ENCODE measurements around the gene RBM15B.

The RBM15B gene, protein sequence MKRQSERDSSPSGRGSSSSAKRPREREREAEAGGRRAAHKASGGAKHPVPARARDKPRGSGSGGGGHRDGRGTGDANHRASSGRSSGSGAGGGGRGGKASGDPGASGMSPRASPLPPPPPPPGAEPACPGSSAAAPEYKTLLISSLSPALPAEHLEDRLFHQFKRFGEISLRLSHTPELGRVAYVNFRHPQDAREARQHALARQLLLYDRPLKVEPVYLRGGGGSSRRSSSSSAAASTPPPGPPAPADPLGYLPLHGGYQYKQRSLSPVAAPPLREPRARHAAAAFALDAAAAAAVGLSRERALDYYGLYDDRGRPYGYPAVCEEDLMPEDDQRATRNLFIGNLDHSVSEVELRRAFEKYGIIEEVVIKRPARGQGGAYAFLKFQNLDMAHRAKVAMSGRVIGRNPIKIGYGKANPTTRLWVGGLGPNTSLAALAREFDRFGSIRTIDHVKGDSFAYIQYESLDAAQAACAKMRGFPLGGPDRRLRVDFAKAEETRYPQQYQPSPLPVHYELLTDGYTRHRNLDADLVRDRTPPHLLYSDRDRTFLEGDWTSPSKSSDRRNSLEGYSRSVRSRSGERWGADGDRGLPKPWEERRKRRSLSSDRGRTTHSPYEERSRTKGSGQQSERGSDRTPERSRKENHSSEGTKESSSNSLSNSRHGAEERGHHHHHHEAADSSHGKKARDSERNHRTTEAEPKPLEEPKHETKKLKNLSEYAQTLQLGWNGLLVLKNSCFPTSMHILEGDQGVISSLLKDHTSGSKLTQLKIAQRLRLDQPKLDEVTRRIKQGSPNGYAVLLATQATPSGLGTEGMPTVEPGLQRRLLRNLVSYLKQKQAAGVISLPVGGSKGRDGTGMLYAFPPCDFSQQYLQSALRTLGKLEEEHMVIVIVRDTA

DNA sequence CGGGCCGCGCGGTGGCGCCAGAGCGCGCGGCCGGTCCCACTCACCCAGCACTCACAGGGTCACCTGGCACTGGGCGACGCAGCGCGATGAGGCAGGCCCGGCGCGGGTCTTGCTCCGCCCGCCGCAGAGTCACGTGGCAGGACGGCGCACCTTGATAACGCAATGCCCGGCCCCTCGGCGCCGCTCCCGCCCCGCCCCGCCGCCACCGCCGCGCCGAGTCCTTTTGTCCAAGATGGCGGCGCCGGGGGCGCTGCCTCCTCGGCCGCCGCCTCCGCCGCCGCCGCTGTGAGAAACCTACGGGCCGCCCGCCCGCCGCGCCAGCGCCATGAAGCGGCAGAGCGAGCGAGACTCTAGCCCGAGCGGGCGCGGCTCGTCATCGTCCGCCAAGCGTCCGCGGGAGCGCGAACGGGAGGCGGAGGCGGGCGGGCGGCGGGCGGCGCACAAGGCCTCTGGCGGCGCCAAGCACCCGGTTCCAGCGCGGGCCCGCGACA lies at the start of gene RBM15B:
TSS of gene RBM15B (plus strand) at position 211 of the 491 bp plus-strand sequence. CDS start at position 326, 115 bp downstream.
- TF ChIP-seq, protein P1, sequence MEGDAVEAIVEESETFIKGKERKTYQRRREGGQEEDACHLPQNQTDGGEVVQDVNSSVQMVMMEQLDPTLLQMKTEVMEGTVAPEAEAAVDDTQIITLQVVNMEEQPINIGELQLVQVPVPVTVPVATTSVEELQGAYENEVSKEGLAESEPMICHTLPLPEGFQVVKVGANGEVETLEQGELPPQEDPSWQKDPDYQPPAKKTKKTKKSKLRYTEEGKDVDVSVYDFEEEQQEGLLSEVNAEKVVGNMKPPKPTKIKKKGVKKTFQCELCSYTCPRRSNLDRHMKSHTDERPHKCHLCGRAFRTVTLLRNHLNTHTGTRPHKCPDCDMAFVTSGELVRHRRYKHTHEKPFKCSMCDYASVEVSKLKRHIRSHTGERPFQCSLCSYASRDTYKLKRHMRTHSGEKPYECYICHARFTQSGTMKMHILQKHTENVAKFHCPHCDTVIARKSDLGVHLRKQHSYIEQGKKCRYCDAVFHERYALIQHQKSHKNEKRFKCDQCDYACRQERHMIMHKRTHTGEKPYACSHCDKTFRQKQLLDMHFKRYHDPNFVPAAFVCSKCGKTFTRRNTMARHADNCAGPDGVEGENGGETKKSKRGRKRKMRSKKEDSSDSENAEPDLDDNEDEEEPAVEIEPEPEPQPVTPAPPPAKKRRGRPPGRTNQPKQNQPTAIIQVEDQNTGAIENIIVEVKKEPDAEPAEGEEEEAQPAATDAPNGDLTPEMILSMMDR (IDR thresholded peaks at IDR 0.05): no peak

DNA sequence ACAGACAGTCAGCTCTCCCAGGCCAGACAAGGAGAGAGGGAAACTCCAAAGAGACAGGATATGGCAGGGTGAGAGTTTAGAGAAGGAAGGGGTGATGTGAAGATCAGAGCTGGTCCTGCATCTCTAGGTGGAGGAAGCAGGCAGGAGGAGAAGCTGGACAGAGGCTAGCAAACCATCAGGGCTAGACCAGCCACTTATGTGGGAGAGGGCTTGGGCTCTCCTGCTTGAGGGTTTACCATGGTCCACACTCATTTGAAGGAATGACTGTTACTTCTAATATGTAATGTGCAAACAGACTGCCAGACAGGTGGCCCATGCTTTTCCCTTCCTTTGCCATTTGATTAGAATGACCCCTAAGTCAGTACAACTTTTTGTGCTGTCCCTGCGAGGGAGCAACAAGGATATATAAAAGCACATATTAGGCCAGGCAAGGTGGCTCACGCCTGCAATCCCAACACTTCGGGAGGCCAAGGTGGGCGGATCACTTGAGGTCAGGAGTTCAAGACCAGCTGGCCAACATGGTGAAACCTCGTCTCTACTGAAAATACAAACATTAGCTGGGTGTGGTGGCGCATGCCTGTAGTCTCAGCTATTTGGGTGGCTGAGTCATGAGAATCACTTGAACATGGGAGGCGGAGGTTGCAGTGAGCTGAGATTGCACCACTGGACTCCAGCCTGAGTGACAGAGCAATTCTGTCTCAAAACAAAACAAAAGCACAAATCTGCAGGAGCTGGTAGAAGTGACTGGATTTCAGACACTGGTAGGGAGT lies 47.0 kb upstream of the RBM15B start:
- no peak overlapping the region for H3K4me3 Mint-ChIP-seq
- H3K27ac Mint-ChIP-seq: no peak overlapping the region
- H3K9me3 Mint-ChIP-seq: peaks cover 7% of the 10 kb centered on the region
- peaks cover 6% of the 10 kb centered on the region for H3K27me3 Mint-ChIP-seq (ENCODE audit: low read depth, poor library complexity)
- TF ChIP-seq, protein P1 (IDR thresholded peaks at IDR 0.05): no peak
- peaks cover 14% of the 10 kb centered on the region for H3K4me1 Mint-ChIP-seq
- DNase-seq: no peak
- H3K36me3 Mint-ChIP-seq (ENCODE audit: low read depth): no peaks in the 10 kb centered on the region

More for the DNA sequence above, at the start of gene RBM15B:
- H3K27me3 Mint-ChIP-seq (ENCODE audit: low read depth, poor library complexity): no peaks in the 10 kb centered on the region
- peaks cover 59% of the 10 kb centered on the region for H3K4me1 Mint-ChIP-seq
- H3K36me3 Mint-ChIP-seq (ENCODE audit: low read depth): peaks cover 67% of the 10 kb centered on the region
- H3K4me3 Mint-ChIP-seq: peak within 1 kb of the TSS; percentile 84
- peaks cover 23% of the 10 kb centered on the region for H3K9me3 Mint-ChIP-seq
- DNase-seq: peak; percentile 97
- peak within 1 kb of the TSS; percentile 87 for H3K27ac Mint-ChIP-seq

DNA sequence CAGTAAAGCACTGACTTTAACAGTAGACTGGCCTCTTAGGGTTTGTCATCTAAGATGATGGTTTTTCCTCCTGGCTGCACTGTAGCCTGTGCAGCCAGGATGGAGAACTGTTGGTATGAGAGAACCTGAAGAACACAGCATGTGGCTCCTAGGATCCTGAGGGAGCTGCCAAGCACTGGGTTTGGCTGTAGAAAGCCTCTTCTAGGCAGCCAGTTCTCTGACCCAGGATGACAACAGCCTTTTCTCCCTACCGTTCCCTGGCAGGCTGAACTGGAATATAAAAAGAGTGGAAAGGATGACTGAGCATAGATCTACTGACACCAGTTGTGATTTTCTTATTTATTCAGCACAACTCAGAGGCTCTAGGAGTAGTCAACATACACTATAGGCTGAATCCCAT lies 40.3 kb upstream of the RBM15B start:
- peaks cover 7% of the 10 kb centered on the region for H3K9me3 Mint-ChIP-seq
- no peak overlapping the region for H3K27ac Mint-ChIP-seq

DNA sequence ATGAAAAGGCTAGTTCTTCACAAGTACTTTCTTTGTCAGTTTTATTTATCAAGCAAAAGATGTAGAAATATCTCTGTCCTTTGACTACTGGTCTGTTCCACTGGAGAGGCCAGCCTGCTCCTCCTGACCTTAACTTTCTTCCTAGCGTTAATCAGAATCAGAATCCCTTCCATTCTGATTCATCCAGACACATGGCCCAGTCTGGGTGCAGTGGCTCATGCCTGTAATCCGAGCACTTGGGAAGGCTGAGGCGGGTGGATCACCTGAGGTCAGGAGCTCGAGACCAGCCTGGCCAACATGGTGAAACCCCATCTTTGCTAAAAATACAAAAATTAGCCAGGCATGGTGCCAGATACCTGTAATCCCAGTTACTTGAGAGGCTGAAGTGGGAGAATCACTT lies 38.0 kb upstream of the RBM15B start:
- TF ChIP-seq, protein P1 (IDR thresholded peaks at IDR 0.05): no peak
- no peak for DNase-seq
- H3K4me1 Mint-ChIP-seq: peaks cover 7% of the 10 kb centered on the region
- H3K9me3 Mint-ChIP-seq: no peaks in the 10 kb centered on the region
- H3K27me3 Mint-ChIP-seq (ENCODE audit: low read depth, poor library complexity): peaks cover 3% of the 10 kb centered on the region
- no peak overlapping the region for H3K27ac Mint-ChIP-seq
- H3K4me3 Mint-ChIP-seq: no peak overlapping the region
- no peaks in the 10 kb centered on the region for H3K36me3 Mint-ChIP-seq (ENCODE audit: low read depth)

More for the DNA sequence above, 40.3 kb upstream of the RBM15B start:
- Mint-ChIP-seq H3K4me1 (peaks cover 7% of the 10 kb centered on the region), H3K36me3 (ENCODE audit: low read depth) (no peaks in the 10 kb centered on the region), H3K4me3 (no peak overlapping the region), H3K27me3 (ENCODE audit: low read depth, poor library complexity) (peaks cover 3% of the 10 kb centered on the region)
- TF ChIP-seq, protein P1 (IDR thresholded peaks at IDR 0.05): no peak
- no peak for DNase-seq

DNA sequence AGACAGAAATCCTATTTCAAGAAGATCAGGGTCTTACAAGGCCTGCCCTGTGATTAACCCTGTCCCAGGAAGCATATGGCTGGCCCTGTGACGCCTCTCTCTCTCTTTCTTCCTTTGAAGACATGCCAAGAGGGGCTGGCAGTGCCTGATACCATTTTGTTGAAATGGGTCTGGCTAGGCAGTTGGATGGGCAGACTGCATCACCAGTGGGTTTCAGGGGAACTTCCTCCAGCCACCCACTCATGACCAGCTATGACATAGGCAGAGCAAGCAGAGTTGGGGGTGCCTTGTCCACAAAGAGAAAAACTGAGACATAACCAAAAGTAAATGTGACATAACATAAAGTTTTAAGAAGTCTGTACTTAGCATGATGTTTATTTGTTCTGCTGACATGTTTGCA lies 37.4 kb upstream of the RBM15B start:
- H3K9me3 Mint-ChIP-seq: no peaks in the 10 kb centered on the region
- no peak for DNase-seq

More for the DNA sequence above, 37.4 kb upstream of the RBM15B start:
- H3K4me3 Mint-ChIP-seq: no peak overlapping the region
- TF ChIP-seq, protein P1 (IDR thresholded peaks at IDR 0.05): no peak
- H3K27ac Mint-ChIP-seq: no peak overlapping the region
- H3K27me3 Mint-ChIP-seq (ENCODE audit: low read depth, poor library complexity): peaks cover 3% of the 10 kb centered on the region
- H3K36me3 Mint-ChIP-seq (ENCODE audit: low read depth): no peaks in the 10 kb centered on the region
- peaks cover 7% of the 10 kb centered on the region for H3K4me1 Mint-ChIP-seq
